ENCODE data around the gene PHIP. TPM values are rescaled to one million over a fixed set of nuclear protein-coding genes. Genes with fewer than 3 reads are reported as not detected.

PHIP gene
- polyA plus RNA-seq (2013, experiment 1 of 2) = 34.9 TPM
- 37.0 TPM for polyA plus RNA-seq (2013, experiment 2 of 2)

DNA sequence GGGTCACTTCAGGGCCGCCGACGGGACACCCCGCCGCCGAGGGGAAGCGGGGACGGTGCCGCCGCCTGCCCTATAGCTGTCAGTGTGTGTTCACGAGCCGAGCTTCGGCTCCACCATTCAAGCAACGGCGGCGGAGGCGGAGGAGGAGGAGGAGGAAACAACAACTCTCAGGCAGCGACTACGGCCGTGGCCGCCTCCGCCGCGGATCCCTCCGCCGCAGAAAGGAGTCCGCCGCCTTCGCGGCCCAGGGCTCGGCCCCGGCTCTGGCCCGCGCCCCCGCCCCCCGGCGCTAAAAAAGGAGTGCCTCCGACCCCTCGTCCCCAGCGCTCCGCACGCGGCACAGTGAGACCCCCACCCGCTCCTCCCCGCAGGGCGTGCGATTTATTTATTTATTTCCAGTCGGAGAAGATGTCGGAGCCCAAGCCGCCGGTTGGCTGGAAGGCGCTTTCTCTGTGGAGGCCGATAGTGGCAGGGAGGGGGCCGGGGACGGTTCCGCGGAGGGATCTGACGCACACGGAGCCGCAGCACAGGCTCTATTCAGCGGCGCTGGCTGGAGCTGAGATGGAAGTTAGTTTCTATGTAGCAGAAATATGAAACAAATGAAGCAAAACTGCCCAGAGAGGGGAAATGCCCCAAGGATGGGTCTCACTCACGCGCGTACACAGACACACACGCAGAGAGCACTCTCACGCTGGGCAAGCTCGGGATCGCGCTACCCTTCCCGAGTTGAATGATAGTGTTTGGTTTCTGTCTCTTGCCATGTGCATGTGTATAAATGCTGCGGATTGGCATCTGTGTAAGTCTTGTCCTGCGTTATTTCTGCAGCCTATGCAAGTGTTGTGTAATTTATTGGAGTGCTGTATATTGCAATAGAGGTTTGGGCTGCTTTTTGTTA, at the start of gene PHIP:
Gene PHIP, minus strand, starts transcription at position 180 of the 895 bp plus-strand sequence. CDS start 186 bp downstream, outside the sequence.
- Histone ChIP-seq H3K14ac (ENCODE audit: low read length) (no peak within 1 kb of the TSS), H3K36me3 (replicated peaks in 1 of 2; ENCODE audit: control insufficient read depth in 2 of 2, insufficient read depth in 2 of 2, low read length in 2 of 2) (peaks cover 0 to 27% of the 10 kb centered on the region in 2 donors), H4K8ac (ENCODE audit: low read depth, low read length) (no peak within 1 kb of the TSS), H2BK12ac (ENCODE audit: low read length) (peak within 1 kb of the TSS; percentile 18), H2AK5ac (ENCODE audit: low read depth, low read length) (peak within 1 kb of the TSS; percentile 56), H2BK15ac (ENCODE audit: low read length) (no peak within 1 kb of the TSS), H2BK120ac (ENCODE audit: low read depth, low read length) (peak within 1 kb of the TSS; percentile 91), H3K18ac (ENCODE audit: low read length) (peak within 1 kb of the TSS; percentile 99), H3K4ac (ENCODE audit: low read length) (no peak within 1 kb of the TSS), H2BK5ac (ENCODE audit: low read length) (peak within 1 kb of the TSS; percentile 98), H3K27me3 (ENCODE audit: control insufficient read depth in 3 of 3, insufficient read depth in 3 of 3, low read depth in 1 of 3, low read length in 3 of 3) (no peaks in the 10 kb centered on the region), H4K91ac (ENCODE audit: low read depth, low read length, poor library complexity) (peak within 1 kb of the TSS; percentile 95), H2AFZ (ENCODE audit: low read length) (peak within 1 kb of the TSS; percentile 91), H3K4me3 (ENCODE audit: low read length in 2 of 2) (peak within 1 kb of the TSS; percentile 63 to 85), H3K27ac (replicated peaks; ENCODE audit: low read length) (peak within 1 kb of the TSS; percentile 88), H3K4me1 (ENCODE audit: control insufficient read depth in 2 of 2, insufficient read depth in 1 of 2, low read depth in 1 of 2, low read length in 2 of 2) (peaks cover 2 to 17% of the 10 kb centered on the region in 2 donors), H3K23ac (ENCODE audit: low read depth, low read length, poor library complexity) (peak within 1 kb of the TSS; percentile 66), H3K4me2 (ENCODE audit: insufficient read depth, low read length, poor library complexity, severe bottlenecking) (peak within 1 kb of the TSS; percentile 49), H3K79me1 (ENCODE audit: low read depth, low read length) (no peaks in the 10 kb centered on the region), H3K9ac (ENCODE audit: low read depth, low read length, poor library complexity) (peak within 1 kb of the TSS; percentile 89), H3K9me3 (replicated peaks in 1 of 2; ENCODE audit: control insufficient read depth in 2 of 2, insufficient read depth in 1 of 2, low read depth in 1 of 2, low read length in 2 of 2) (peaks cover 0 to 23% of the 10 kb centered on the region in 2 donors)
- peak; percentile 96 for DNase-seq (ENCODE audit: low spot score)
- WGBS, 2 donors (ENCODE audit: extremely low coverage in 2 of 2, insufficient read length in 2 of 2, insufficient replicate concordance in 1 of 2) = no CpG with 5 or more reads among the region's 73 CpGs

DNA sequence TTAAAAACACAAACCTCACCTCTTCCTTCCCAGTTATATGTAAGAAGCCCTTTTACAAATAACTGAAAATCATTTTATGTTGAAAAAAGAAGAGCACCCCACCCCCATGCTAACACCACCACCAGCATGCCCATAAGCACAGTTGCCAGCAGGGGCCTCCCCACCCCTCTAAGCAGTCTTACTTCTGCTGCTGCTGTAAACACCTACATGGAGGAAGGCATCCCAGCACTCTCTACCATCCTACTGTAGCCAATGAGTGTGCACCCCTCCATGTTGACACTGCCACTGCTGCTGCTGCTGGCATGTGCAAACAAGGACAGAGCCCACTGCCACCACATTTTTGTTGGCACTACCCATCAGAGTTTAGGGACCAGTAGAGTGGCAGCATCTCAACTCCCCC, 49.6 kb upstream of the PHIP start:
- no peak overlapping the region for H4K91ac ChIP-seq (ENCODE audit: low read depth, low read length, poor library complexity)
- no peaks in the 10 kb centered on the region for H3K9me3 ChIP-seq (replicated peaks in 1 of 2; ENCODE audit: control insufficient read depth in 2 of 2, insufficient read depth in 1 of 2, low read depth in 1 of 2, low read length in 2 of 2)
- H3K4ac ChIP-seq (ENCODE audit: low read length) = no peak overlapping the region
- H4K8ac ChIP-seq (ENCODE audit: low read depth, low read length) = peak overlapping the region; percentile 0
- no peaks in the 10 kb centered on the region for H3K79me1 ChIP-seq (ENCODE audit: low read depth, low read length)
- no peak overlapping the region for H2BK12ac ChIP-seq (ENCODE audit: low read length)
- H3K4me1 ChIP-seq (ENCODE audit: control insufficient read depth in 2 of 2, insufficient read depth in 1 of 2, low read depth in 1 of 2, low read length in 2 of 2) = no peaks in the 10 kb centered on the region
- H2BK5ac ChIP-seq (ENCODE audit: low read length) = no peak overlapping the region
- no peak overlapping the region for H3K4me2 ChIP-seq (ENCODE audit: insufficient read depth, low read length, poor library complexity, severe bottlenecking)
- H3K4me3 ChIP-seq (ENCODE audit: low read length in 2 of 2) = no peak overlapping the region
- H3K14ac ChIP-seq (ENCODE audit: low read length) = no peak overlapping the region
- H3K27me3 ChIP-seq (ENCODE audit: control insufficient read depth in 3 of 3, insufficient read depth in 3 of 3, low read depth in 1 of 3, low read length in 3 of 3) = peaks cover 0 to 3% (median 0%) of the 10 kb centered on the region in 3 experiments
- no peak overlapping the region for H2AK5ac ChIP-seq (ENCODE audit: low read depth, low read length)
- H2AFZ ChIP-seq (ENCODE audit: low read length) = no peak overlapping the region
- H3K18ac ChIP-seq (ENCODE audit: low read length) = peak overlapping the region; percentile 59
- H3K9ac ChIP-seq (ENCODE audit: low read depth, low read length, poor library complexity) = no peak overlapping the region
- no peak overlapping the region for H3K27ac ChIP-seq (replicated peaks; ENCODE audit: low read length)
- no peaks in the 10 kb centered on the region for H3K36me3 ChIP-seq (replicated peaks in 1 of 2; ENCODE audit: control insufficient read depth in 2 of 2, insufficient read depth in 2 of 2, low read length in 2 of 2)
- no peak for DNase-seq (ENCODE audit: low spot score)
- H2BK15ac ChIP-seq (ENCODE audit: low read length) = no peak overlapping the region
- peak overlapping the region; percentile 60 for H3K23ac ChIP-seq (ENCODE audit: low read depth, low read length, poor library complexity)
- H2BK120ac ChIP-seq (ENCODE audit: low read depth, low read length) = no peak overlapping the region

- H2AFZ ChIP-seq (ENCODE audit: low read length) = no peak overlapping the region
- no peak overlapping the region for H2BK12ac ChIP-seq (ENCODE audit: low read length)
- H3K18ac ChIP-seq (ENCODE audit: low read length) = no peak overlapping the region
Observed at GRCh38 chr6:79119217-79119616, 41.2 kb upstream of the PHIP start.

DNA sequence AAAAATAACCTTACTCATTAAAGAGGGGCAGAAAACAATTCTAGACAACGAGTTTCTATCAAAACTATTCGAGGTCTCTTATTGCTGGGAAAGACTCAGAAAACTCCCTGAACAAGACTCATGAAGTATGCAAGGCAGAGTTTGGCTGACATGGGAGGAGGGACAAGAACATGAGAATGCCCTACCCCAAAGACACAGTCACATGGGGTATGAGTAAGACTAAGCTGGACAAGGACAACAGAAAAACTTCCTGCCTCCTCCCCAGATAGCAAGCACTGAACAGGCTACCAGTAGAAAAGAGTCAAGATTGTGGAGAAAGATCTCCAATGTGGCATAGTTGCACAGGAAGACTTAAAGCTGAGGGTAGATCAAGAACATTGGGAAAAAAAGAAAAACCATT, 39.7 kb upstream of the PHIP start:
- Histone ChIP-seq H2BK12ac (ENCODE audit: low read length) (no peak overlapping the region), H3K14ac (ENCODE audit: low read length) (no peak overlapping the region), H4K8ac (ENCODE audit: low read depth, low read length) (no peak overlapping the region), H2BK5ac (ENCODE audit: low read length) (no peak overlapping the region), H2AK5ac (ENCODE audit: low read depth, low read length) (no peak overlapping the region), H2BK120ac (ENCODE audit: low read depth, low read length) (no peak overlapping the region), H3K4ac (ENCODE audit: low read length) (no peak overlapping the region), H3K23ac (ENCODE audit: low read depth, low read length, poor library complexity) (no peak overlapping the region), H3K79me1 (ENCODE audit: low read depth, low read length) (no peaks in the 10 kb centered on the region), H3K27ac (replicated peaks; ENCODE audit: low read length) (no peak overlapping the region), H3K18ac (ENCODE audit: low read length) (no peak overlapping the region), H3K27me3 (ENCODE audit: control insufficient read depth in 3 of 3, insufficient read depth in 3 of 3, low read depth in 1 of 3, low read length in 3 of 3) (no peaks in the 10 kb centered on the region), H3K36me3 (replicated peaks in 1 of 2; ENCODE audit: control insufficient read depth in 2 of 2, insufficient read depth in 2 of 2, low read length in 2 of 2) (no peaks in the 10 kb centered on the region), H2AFZ (ENCODE audit: low read length) (peak overlapping the region; percentile 21), H3K9me3 (replicated peaks in 1 of 2; ENCODE audit: control insufficient read depth in 2 of 2, insufficient read depth in 1 of 2, low read depth in 1 of 2, low read length in 2 of 2) (no peaks in the 10 kb centered on the region), H3K4me1 (ENCODE audit: control insufficient read depth in 2 of 2, insufficient read depth in 1 of 2, low read depth in 1 of 2, low read length in 2 of 2) (peaks cover 0 to 2% of the 10 kb centered on the region in 2 donors), H4K91ac (ENCODE audit: low read depth, low read length, poor library complexity) (no peak overlapping the region), H2BK15ac (ENCODE audit: low read length) (no peak overlapping the region), H3K4me3 (ENCODE audit: low read length in 2 of 2) (no peak overlapping the region), H3K4me2 (ENCODE audit: insufficient read depth, low read length, poor library complexity, severe bottlenecking) (no peak overlapping the region), H3K9ac (ENCODE audit: low read depth, low read length, poor library complexity) (no peak overlapping the region)
- WGBS, 2 donors (ENCODE audit: extremely low coverage in 2 of 2, insufficient read length in 2 of 2, insufficient replicate concordance in 1 of 2) = no CpG with 5 or more reads among the region's 2 CpGs
- no peak for DNase-seq (ENCODE audit: low spot score)

More at GRCh38 chr6:79119217-79119616, 41.2 kb upstream of the PHIP start:
- no peak overlapping the region for H2BK5ac ChIP-seq (ENCODE audit: low read length)
- no CpG with 5 or more reads among the region's 1 CpG for WGBS, 2 donors (ENCODE audit: extremely low coverage in 2 of 2, insufficient read length in 2 of 2, insufficient replicate concordance in 1 of 2)
- H3K9me3 ChIP-seq (replicated peaks in 1 of 2; ENCODE audit: control insufficient read depth in 2 of 2, insufficient read depth in 1 of 2, low read depth in 1 of 2, low read length in 2 of 2) = no peaks in the 10 kb centered on the region
- no peak overlapping the region for H3K4ac ChIP-seq (ENCODE audit: low read length)
- no peaks in the 10 kb centered on the region for H3K36me3 ChIP-seq (replicated peaks in 1 of 2; ENCODE audit: control insufficient read depth in 2 of 2, insufficient read depth in 2 of 2, low read length in 2 of 2)
- no peak overlapping the region for H2BK15ac ChIP-seq (ENCODE audit: low read length)
- H3K4me3 ChIP-seq (ENCODE audit: low read length in 2 of 2) = no peak overlapping the region
- no peak overlapping the region for H3K23ac ChIP-seq (ENCODE audit: low read depth, low read length, poor library complexity)
- no peak overlapping the region for H4K91ac ChIP-seq (ENCODE audit: low read depth, low read length, poor library complexity)
- no peak overlapping the region for H3K27ac ChIP-seq (replicated peaks; ENCODE audit: low read length)
- H2BK120ac ChIP-seq (ENCODE audit: low read depth, low read length) = no peak overlapping the region
- H4K8ac ChIP-seq (ENCODE audit: low read depth, low read length) = no peak overlapping the region
- H2AK5ac ChIP-seq (ENCODE audit: low read depth, low read length) = no peak overlapping the region
- H3K4me2 ChIP-seq (ENCODE audit: insufficient read depth, low read length, poor library complexity, severe bottlenecking) = no peak overlapping the region
- no peak overlapping the region for H3K9ac ChIP-seq (ENCODE audit: low read depth, low read length, poor library complexity)
- H3K79me1 ChIP-seq (ENCODE audit: low read depth, low read length) = no peaks in the 10 kb centered on the region
- no peaks in the 10 kb centered on the region for H3K27me3 ChIP-seq (ENCODE audit: control insufficient read depth in 3 of 3, insufficient read depth in 3 of 3, low read depth in 1 of 3, low read length in 3 of 3)
- no peak for DNase-seq (ENCODE audit: low spot score)
- H3K14ac ChIP-seq (ENCODE audit: low read length) = no peak overlapping the region
- no peaks in the 10 kb centered on the region for H3K4me1 ChIP-seq (ENCODE audit: control insufficient read depth in 2 of 2, insufficient read depth in 1 of 2, low read depth in 1 of 2, low read length in 2 of 2)
